Osteocyte (in vitro differentiated cells): Measurements from ENCODE around the gene CILP. TPM values are rescaled to one million over a fixed set of nuclear protein-coding genes. Genes with fewer than 3 reads are reported as not detected.
"Not testable (repeated sequence)": the region's sequence is repeated elsewhere in the genome, so short reads cannot be mapped to it uniquely, and the experiment has no call there.

Experiments
- DNase-seq: peaks from one replicate; pipeline ENCODE4 v3.0.0; 2021; ENCODE audit warnings: mixed read lengths; ENCODE audit not compliant: unreplicated experiment; ENCODE audit errors: extremely low spot score
- H3K27ac Mint-ChIP-seq: one replicate; pipeline ENCODE4 v1.8.0; 2021; ENCODE audit warnings: mild to moderate bottlenecking, mixed read lengths; ENCODE audit not compliant: unreplicated experiment
- H3K27me3 Mint-ChIP-seq: one replicate; pipeline ENCODE4 v1.8.0; 2021; ENCODE audit warnings: mixed read lengths; ENCODE audit not compliant: unreplicated experiment
- H3K36me3 Mint-ChIP-seq: one replicate; pipeline ENCODE4 v1.8.0; 2021; ENCODE audit warnings: mixed read lengths; ENCODE audit not compliant: unreplicated experiment
- H3K4me1 Mint-ChIP-seq: one replicate; pipeline ENCODE4 v1.8.0; 2021; ENCODE audit warnings: mixed read lengths; ENCODE audit not compliant: unreplicated experiment
- H3K4me3 Mint-ChIP-seq: one replicate; pipeline ENCODE4 v1.8.0; 2021; ENCODE audit warnings: mild to moderate bottlenecking, moderate library complexity, mixed read lengths; ENCODE audit not compliant: unreplicated experiment
- H3K9me3 Mint-ChIP-seq: one replicate; pipeline ENCODE4 v1.8.0; 2021; ENCODE audit warnings: mixed read lengths; ENCODE audit not compliant: unreplicated experiment
- CTCF ChIP-seq: fragments of 200-600 bp; sonication (generic); IDR thresholded peaks from 2 replicates; pipeline ENCODE4 v1.5.0; 2021; ENCODE audit warnings: antibody characterized with exemption, mild to moderate bottlenecking, moderate library complexity
- total RNA-seq: library from RNA; stranded (reverse); gene quantifications from 2 replicates; pipeline ENCODE4 v1.2.1, GENCODE V29; 2021

The CILP gene
- total RNA-seq, 1 donor from 2014 or later: 0.19 TPM

- no peak for DNase-seq
Observed at GRCh38 chr15:65194826-65195547, 16.3 kb downstream of the CILP start.

GRCh38 chr15:65192016-65192415, 19.3 kb downstream of the CILP start:
- Mint-ChIP-seq H3K4me3 (no peak overlapping the region), H3K27ac (no peak overlapping the region), H3K36me3 (no peaks in the 10 kb centered on the region), H3K9me3 (no peaks in the 10 kb centered on the region), H3K4me1 (no peaks in the 10 kb centered on the region), H3K27me3 (no peaks in the 10 kb centered on the region)
- TF ChIP-seq CTCF: no peak
- DNase-seq: no peak

More at GRCh38 chr15:65194826-65195547, 16.3 kb downstream of the CILP start:
- Mint-ChIP-seq H3K27ac (no peak overlapping the region), H3K36me3 (no peaks in the 10 kb centered on the region), H3K4me3 (no peak overlapping the region), H3K27me3 (peaks cover 3% of the 10 kb centered on the region), H3K9me3 (no peaks in the 10 kb centered on the region), H3K4me1 (no peaks in the 10 kb centered on the region)
- no peak for TF ChIP-seq CTCF

GRCh38 chr15:65189102-65189740, 22.1 kb downstream of the CILP start:
- H3K4me3 Mint-ChIP-seq: no peak overlapping the region
- H3K9me3 Mint-ChIP-seq: no peaks in the 10 kb centered on the region
- no peak overlapping the region for H3K27ac Mint-ChIP-seq
- no peaks in the 10 kb centered on the region for H3K36me3 Mint-ChIP-seq
- peaks cover 5% of the 10 kb centered on the region for H3K4me1 Mint-ChIP-seq
- peak; percentile 88 for TF ChIP-seq CTCF
- H3K27me3 Mint-ChIP-seq: no peaks in the 10 kb centered on the region
- no peak for DNase-seq

DNA sequence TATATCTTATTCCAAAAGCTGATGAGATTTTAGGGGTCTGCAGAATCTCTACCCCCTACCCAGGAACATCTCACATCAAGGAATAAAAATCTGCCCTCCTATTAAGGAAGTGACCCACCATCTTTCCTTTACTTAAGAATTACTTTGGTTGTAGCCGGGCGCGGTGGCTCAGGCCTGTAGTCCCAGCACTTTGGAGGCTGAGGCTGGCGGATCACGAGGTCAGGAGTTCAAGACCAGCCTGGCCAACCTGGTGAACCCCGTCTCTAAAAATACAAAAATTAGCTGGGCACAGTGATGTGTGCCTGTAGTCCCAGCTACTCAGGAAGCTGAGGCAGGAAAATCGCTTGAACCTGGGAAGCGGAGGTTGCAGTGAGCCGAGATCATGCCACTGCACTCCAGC, 22.8 kb downstream of the CILP start:
- H3K27me3 Mint-ChIP-seq, H3K9me3 Mint-ChIP-seq, H3K4me1 Mint-ChIP-seq, DNase-seq, H3K4me3 Mint-ChIP-seq, H3K27ac Mint-ChIP-seq, H3K36me3 Mint-ChIP-seq: not testable (repeated sequence)

DNA sequence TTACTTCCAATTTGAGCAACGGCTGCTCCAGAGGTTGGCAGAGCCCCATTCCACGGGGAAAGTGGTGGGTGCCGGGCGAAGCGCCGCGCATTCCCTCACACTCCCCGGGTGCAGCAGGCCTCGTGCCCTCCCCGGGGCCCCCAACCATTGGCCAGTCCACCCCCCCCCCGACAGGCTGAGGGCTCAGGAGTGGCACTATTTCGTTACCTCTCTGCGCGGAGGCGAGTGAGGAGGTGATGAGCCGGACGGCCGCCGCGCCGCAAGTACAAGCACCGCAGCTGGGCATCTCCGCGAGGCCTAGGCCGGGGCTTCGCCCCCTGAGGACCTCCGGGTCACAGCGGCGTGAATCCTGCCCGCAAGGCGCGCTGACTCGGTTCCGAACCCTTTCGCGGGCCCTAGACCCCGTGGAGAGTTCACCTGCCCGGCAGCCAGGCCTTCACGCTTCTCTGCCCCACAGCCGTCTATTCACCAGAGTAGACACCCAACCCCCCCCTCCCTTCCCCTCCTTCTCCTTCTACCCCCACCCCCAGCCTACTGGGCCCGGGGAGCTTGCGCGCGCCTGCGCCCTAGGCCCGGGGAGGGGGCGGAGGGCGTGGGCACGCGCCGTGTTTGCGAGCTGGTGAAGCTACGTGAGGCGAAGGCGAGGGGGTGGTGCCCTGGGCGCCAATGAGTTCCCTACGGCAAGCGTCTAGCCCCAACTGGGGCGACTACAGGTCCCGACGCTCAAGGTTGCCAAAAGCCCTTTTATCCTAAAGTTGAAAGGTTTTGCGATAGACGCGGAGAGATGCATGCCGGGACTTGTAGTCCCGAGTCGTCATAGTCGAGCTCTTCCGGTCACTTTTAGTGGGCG, 26.2 kb downstream of the CILP start, which contains the start of gene CLPX:
CLPX (minus strand) TSS at position 475 of the 850 bp plus-strand sequence; CDS start at position 286, 189 bp downstream.
- no peaks in the 10 kb centered on the region for H3K9me3 Mint-ChIP-seq
- TF ChIP-seq CTCF: no peak
- no peaks in the 10 kb centered on the region for H3K27me3 Mint-ChIP-seq
- H3K27ac Mint-ChIP-seq: peak within 1 kb of the TSS; percentile 98
- no peaks in the 10 kb centered on the region for H3K36me3 Mint-ChIP-seq
- peaks cover 26% of the 10 kb centered on the region for H3K4me1 Mint-ChIP-seq
- H3K4me3 Mint-ChIP-seq: peak within 1 kb of the TSS; percentile 97
- peak; percentile 94 for DNase-seq
